H1 (cell line): ENCODE results near the gene MCUR1. TPM values are rescaled to one million over a fixed set of nuclear protein-coding genes. Genes with fewer than 3 reads are reported as not detected.
"Not testable (repeated sequence)": the region's sequence is repeated elsewhere in the genome, so short reads cannot be mapped to it uniquely, and the experiment has no call there.

Experiments used
- CTCF ChIA-PET: fragments of 300-600 bp; sonication (Branson Sonifier 250); formaldehyde crosslinking; loops from one replicate; lab custom pipeline; 2021; ENCODE audit not compliant: partially characterized antibody; lab: Charles Lee
- POLR2A ChIA-PET: fragments of 300-600 bp; sonication (Branson Sonifier 250); formaldehyde crosslinking; loops from one replicate; lab custom pipeline; 2021; ENCODE audit warnings: inconsistent platforms; ENCODE audit not compliant: partially characterized antibody; lab: Charles Lee
- DNase-seq, 2 experiments: peaks; one replicate each; pipeline versions ENCODE4 v3.0.0 to v3.0.0-alpha.2; 2010 to 2022; ENCODE audit warnings: low spot score in 2 of 2, low read depth in 1 of 2, mixed read lengths in 1 of 2
- FAIRE-seq: peaks from 2 replicates; lab custom pipeline; 2011; peaks lifted over from hg19 to GRCh38; lab: Jason Lieb, UNC
- H2AFZ ChIP-seq: 2 replicates; pipeline ENCODE4 v1.8.1; 2012; ENCODE audit warnings: low read length, inconsistent platforms
- H2AK5ac ChIP-seq: 2 replicates; pipeline ENCODE4 v1.6.1; 2013; ENCODE audit warnings: low read depth, low read length
- H2BK120ac ChIP-seq: replicated peaks from 2 replicates; pipeline ENCODE3; 2013; ENCODE audit warnings: low read depth, low read length, inconsistent platforms
- H2BK12ac ChIP-seq: 2 replicates; pipeline ENCODE4 v1.6.1; 2013; ENCODE audit warnings: low read depth, low read length
- H2BK15ac ChIP-seq: 2 replicates; pipeline ENCODE4 v1.6.1; 2013; ENCODE audit warnings: low read length
- H2BK20ac ChIP-seq: 2 replicates; pipeline ENCODE4 v1.6.1; 2013; ENCODE audit warnings: low read length
- H2BK5ac ChIP-seq: 2 replicates; pipeline ENCODE4 v1.6.1; 2013; ENCODE audit warnings: low read depth, low read length
- H3K14ac ChIP-seq: 2 replicates; pipeline ENCODE4 v1.6.1; 2013; ENCODE audit warnings: inconsistent platforms; ENCODE audit not compliant: insufficient read length
- H3K18ac ChIP-seq: 2 replicates; pipeline ENCODE4 v1.6.1; 2013; ENCODE audit warnings: low read length; ENCODE audit errors: extremely low read depth
- H3K23ac ChIP-seq: 2 replicates; pipeline ENCODE4 v1.6.1; 2013; ENCODE audit warnings: inconsistent platforms; ENCODE audit not compliant: insufficient read length
- H3K23me2 ChIP-seq: 2 replicates; pipeline ENCODE4 v1.6.1; 2013; ENCODE audit warnings: low read depth, low read length
- H3K27ac ChIP-seq: 2 replicates; pipeline ENCODE4 v1.6.1; 2011; ENCODE audit warnings: low read depth, low read length, inconsistent platforms
- H3K27me3 ChIP-seq, 4 experiments: replicated peaks in 1 of 4; 1 replicate in 1 of 4; 2 replicates in 3 of 4; pipeline versions ENCODE4 v1.6.1 to v1.8.1; 2011 to 2013; ENCODE audit warnings: low read length in 3 of 4, mild to moderate bottlenecking in 3 of 4, inconsistent platforms in 2 of 4, mixed read lengths in 2 of 4, moderate library complexity in 1 of 4; ENCODE audit not compliant: control insufficient read depth in 3 of 4, insufficient read depth in 3 of 4; ENCODE audit errors: extremely low read depth in 1 of 4
- H3K36me3 ChIP-seq, 4 experiments: 2 replicates each; pipeline versions ENCODE4 v1.6.1 to v1.8.1; 2011 to 2013; ENCODE audit warnings: mild to moderate bottlenecking in 4 of 4, low read length in 3 of 4, moderate library complexity in 2 of 4, control low read depth in 1 of 4, inconsistent platforms in 1 of 4; ENCODE audit not compliant: insufficient read depth in 4 of 4, control insufficient read depth in 2 of 4
- H3K4ac ChIP-seq: replicated peaks from 2 replicates; pipeline ENCODE3; 2013; ENCODE audit warnings: low read length, low read depth, mixed read lengths, inconsistent platforms; ENCODE audit not compliant: insufficient read length
- H3K4me1 ChIP-seq, 4 experiments: replicated peaks in 1 of 4; 1 replicate in 1 of 4; 2 replicates in 3 of 4; pipeline versions ENCODE4 v1.6.1 to v1.8.1; 2011 to 2013; ENCODE audit warnings: low read length in 3 of 4, inconsistent platforms in 2 of 4, mixed read lengths in 1 of 4; ENCODE audit not compliant: insufficient read depth in 4 of 4, control insufficient read depth in 3 of 4
- H3K4me2 ChIP-seq, 2 experiments: 2 replicates each; pipeline versions ENCODE4 v1.6.1 to v1.8.1; 2011 to 2013; ENCODE audit warnings: low read depth in 2 of 2, low read length in 2 of 2, control low read depth in 1 of 2, inconsistent platforms in 1 of 2, mild to moderate bottlenecking in 1 of 2; ENCODE audit not compliant: insufficient read depth in 1 of 2
- H3K4me3 ChIP-seq, 4 experiments: fragments of 200-600, 300-600 bp in 1 of 4; sonication (generic), shearing (Covaris generic), sonication (Bioruptor Twin) in 1 of 4; 2 replicates each; pipeline versions ENCODE4 v1.5.1 to v1.8.1; 2011 to 2016; ENCODE audit warnings: low read length in 4 of 4, low read depth in 3 of 4, control low read depth in 2 of 4, inconsistent platforms in 2 of 4, mild to moderate bottlenecking in 2 of 4, mixed read lengths in 1 of 4, moderate library complexity in 1 of 4; ENCODE audit not compliant: insufficient read depth in 2 of 4; ENCODE audit errors: extremely low read depth in 1 of 4
- H3K56ac ChIP-seq: replicated peaks from 2 replicates; pipeline ENCODE3; 2013; ENCODE audit warnings: low read depth, mild to moderate bottlenecking, mixed read lengths, low read length, inconsistent platforms; ENCODE audit not compliant: insufficient read length
- H3K79me1 ChIP-seq: 2 replicates; pipeline ENCODE4 v1.6.1; 2013; ENCODE audit warnings: low read depth, low read length, control low read depth
- H3K79me2 ChIP-seq, 2 experiments: 2 replicates each; pipeline versions ENCODE4 v1.6.1 to v1.8.1; 2012 to 2013; ENCODE audit warnings: low read length in 2 of 2, mild to moderate bottlenecking in 2 of 2, inconsistent platforms in 1 of 2; ENCODE audit not compliant: insufficient read depth in 2 of 2, control insufficient read depth in 1 of 2
- H3K9ac ChIP-seq, 4 experiments: replicated peaks in 1 of 4; 1 replicate in 1 of 4; 2 replicates in 3 of 4; pipeline versions ENCODE4 v1.6.1 to v1.8.1; 2011 to 2013; ENCODE audit warnings: low read depth in 3 of 4, low read length in 3 of 4, control low read depth in 2 of 4, mild to moderate bottlenecking in 2 of 4, moderate library complexity in 2 of 4, inconsistent platforms in 1 of 4; ENCODE audit errors: extremely low read depth in 1 of 4
- H3K9me3 ChIP-seq, 2 experiments: 2 replicates each; pipeline versions ENCODE4 v1.6.1 to v1.8.1; 2012 to 2013; ENCODE audit warnings: mild to moderate bottlenecking in 2 of 2, moderate library complexity in 2 of 2, control low read depth in 1 of 2, inconsistent platforms in 1 of 2, low read depth in 1 of 2, low read length in 1 of 2, mixed read lengths in 1 of 2; ENCODE audit not compliant: insufficient read depth in 2 of 2
- H4K20me1 ChIP-seq, 2 experiments: replicated peaks in 1 of 2; 2 replicates each; pipeline versions ENCODE3 to v1.8.1; 2011 to 2013; ENCODE audit warnings: inconsistent platforms in 2 of 2, low read length in 2 of 2, mild to moderate bottlenecking in 1 of 2; ENCODE audit not compliant: insufficient read depth in 2 of 2, control insufficient read depth in 1 of 2
- H4K5ac ChIP-seq: 2 replicates; pipeline ENCODE4 v1.6.1; 2013; ENCODE audit warnings: low read length, low read depth, mixed read lengths, inconsistent platforms; ENCODE audit not compliant: insufficient read length
- H4K8ac ChIP-seq: 2 replicates; pipeline ENCODE4 v1.8.0; 2013; ENCODE audit warnings: mild to moderate bottlenecking, moderate library complexity, low read length, inconsistent platforms; ENCODE audit not compliant: insufficient read depth; ENCODE audit errors: extremely low read depth
- H4K91ac ChIP-seq: replicated peaks from 2 replicates; pipeline ENCODE3; 2013; ENCODE audit warnings: low read length, mixed read lengths, inconsistent platforms; ENCODE audit not compliant: insufficient read length
- WGBS, 2 experiments: shearing (Covaris generic) in 1 of 2; methylation state at CpG; one replicate each; pipeline versions ENCODE4 v1.1.6 to v1.1.7; 2013 to 2015; ENCODE audit warnings: low lambda C conversion rate in 2 of 2, mixed read lengths in 2 of 2, inconsistent platforms in 1 of 2, low coverage in 1 of 2, missing lambda C conversion rate in 1 of 2; ENCODE audit not compliant: insufficient replicate concordance in 2 of 2, insufficient coverage in 1 of 2, insufficient read length in 1 of 2; ENCODE audit errors: extremely low coverage in 1 of 2, missing lambda C conversion rate in 1 of 2; 5-methylcytosine and 5-hydroxymethylcytosine counted together
- polyA plus RNA-seq, 7 experiments: library from polyadenylated mRNA; depleted of rRNA in 3 of 7; stranded (reverse) in 5 of 7; unstranded in 2 of 7; fragments of >200 nt in 5 of 7; fragments of 200-250 nt in 2 of 7; gene quantifications; 1 replicate in 5 of 7; 2 replicates in 1 of 7; 4 replicates in 1 of 7; pipeline versions ENCODE4 v1.2.1 to v1.2.3, GENCODE V29; 2011 to 2013; ENCODE audit warnings: missing spikeins in 2 of 7, mixed read lengths in 2 of 7
- total RNA-seq: library from RNA; stranded (reverse); fragmentation: NEBNext Ultra II Directional; extraction: Animal tissue kit (Norgen Biotek cat#: 25700); gene quantifications from 2 replicates; pipeline ENCODE4 v1.2.1, GENCODE V29; 2021

The MCUR1 gene
- total and polyA plus RNA-seq, 2 of the 8 experiments (the other 6 are each of a cell fraction or from before 2014, with no cell fraction given), result 9.6 to 37.3 TPM

GRCh38 chr6:13834018-13834417 is 19.7 kb upstream of the MCUR1 start:
- H3K23ac ChIP-seq, H3K14ac ChIP-seq, H3K9me3 ChIP-seq, H4K5ac ChIP-seq, H2AK5ac ChIP-seq, H3K9ac ChIP-seq, H2BK5ac ChIP-seq, H2BK12ac ChIP-seq, H4K91ac ChIP-seq, H3K4me1 ChIP-seq, H2BK20ac ChIP-seq, H2BK15ac ChIP-seq, H3K4me3 ChIP-seq, H3K27me3 ChIP-seq, DNase-seq, H2AFZ ChIP-seq, H4K8ac ChIP-seq, H3K23me2 ChIP-seq, H3K18ac ChIP-seq, H3K4ac ChIP-seq, H2BK120ac ChIP-seq, H3K79me2 ChIP-seq, FAIRE-seq, H4K20me1 ChIP-seq, H3K4me2 ChIP-seq, H3K27ac ChIP-seq, H3K79me1 ChIP-seq, H3K56ac ChIP-seq, H3K36me3 ChIP-seq: not testable (repeated sequence)
- 77% methylated on average over 5 of the region's 5 CpGs; no CpG with 5 or more reads in 1 of the 2 experiments for WGBS, 2 experiments
- CTCF ChIA-PET, result interaction anchor here (1.0 to 1.2 kb wide), 2 partner anchors 10 to 39 kb away, joined by 3 to 4 read pairs; no protein-coding TSS in a partner anchor
- POLR2A ChIA-PET, result interaction anchor here (0.9 to 1.7 kb wide), 3 partner anchors 8 to 20 kb away, joined by 3 to 8 read pairs (median 3); partner anchors contain the start of gene MCUR1
